BLaER1 (cell line): ENCODE results near the gene GRN.

Experiments
- H3K27ac ChIP-seq: shearing (Covaris generic); formaldehyde crosslinking; 2 replicates; pipeline ENCODE4 v1.8.1; 2022
- H3K27me3 ChIP-seq: shearing (Covaris generic); formaldehyde crosslinking; 2 replicates; pipeline ENCODE4 v1.8.1; 2022
- H3K36me3 ChIP-seq: shearing (Covaris generic); formaldehyde crosslinking; 2 replicates; pipeline ENCODE4 v1.8.1; 2022
- H3K4me1 ChIP-seq: shearing (Covaris generic); formaldehyde crosslinking; 2 replicates; pipeline ENCODE4 v1.8.1; 2022
- H3K4me2 ChIP-seq: shearing (Covaris generic); formaldehyde crosslinking; 2 replicates; pipeline ENCODE4 v1.8.1; 2022
- H3K4me3 ChIP-seq: shearing (Covaris generic); formaldehyde crosslinking; 2 replicates; pipeline ENCODE4 v1.8.1; 2022
- H3K9ac ChIP-seq: shearing (Covaris generic); formaldehyde crosslinking; 2 replicates; pipeline ENCODE4 v1.8.1; 2022
- H3K9me3 ChIP-seq: shearing (Covaris generic); formaldehyde crosslinking; 2 replicates; pipeline ENCODE4 v1.8.1; 2022
- H4K20me1 ChIP-seq: shearing (Covaris generic); formaldehyde crosslinking; 2 replicates; pipeline ENCODE4 v1.8.1; 2022
- Cebpa-rat ChIP-seq: shearing (Covaris generic); IDR thresholded peaks from 2 replicates; pipeline ENCODE4 v1.8.1; 2022

GRN gene

DNA sequence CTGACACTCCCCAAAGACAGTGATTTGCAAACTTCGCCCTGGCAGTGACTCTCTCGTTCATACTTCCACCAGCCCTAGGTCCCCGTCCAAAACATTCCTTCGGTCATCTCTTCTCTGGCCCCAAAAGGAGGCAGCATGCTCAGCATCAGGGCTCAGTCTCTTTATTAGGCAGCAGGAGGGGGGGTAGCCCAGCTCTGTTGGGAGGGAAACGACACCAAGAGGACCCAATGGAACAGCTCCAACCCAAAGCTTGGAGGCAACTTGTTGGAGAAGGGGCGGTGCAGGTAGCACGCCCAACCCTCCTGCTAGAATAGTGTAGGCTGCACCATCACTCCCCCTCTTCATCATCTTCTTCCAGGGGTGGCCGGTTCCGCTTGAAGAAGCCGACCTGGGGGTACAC lies 26.9 kb downstream of the GRN start:
- Histone ChIP-seq H3K27me3 (no peaks in the 10 kb centered on the region), H3K36me3 (no peaks in the 10 kb centered on the region), H4K20me1 (no peaks in the 10 kb centered on the region), H3K9ac (no peak overlapping the region), H3K4me1 (peaks cover 20% of the 10 kb centered on the region), H3K9me3 (no peaks in the 10 kb centered on the region), H3K4me2 (no peak overlapping the region), H3K4me3 (no peak overlapping the region), H3K27ac (no peak overlapping the region)
- TF ChIP-seq Cebpa-rat: no peak

DNA sequence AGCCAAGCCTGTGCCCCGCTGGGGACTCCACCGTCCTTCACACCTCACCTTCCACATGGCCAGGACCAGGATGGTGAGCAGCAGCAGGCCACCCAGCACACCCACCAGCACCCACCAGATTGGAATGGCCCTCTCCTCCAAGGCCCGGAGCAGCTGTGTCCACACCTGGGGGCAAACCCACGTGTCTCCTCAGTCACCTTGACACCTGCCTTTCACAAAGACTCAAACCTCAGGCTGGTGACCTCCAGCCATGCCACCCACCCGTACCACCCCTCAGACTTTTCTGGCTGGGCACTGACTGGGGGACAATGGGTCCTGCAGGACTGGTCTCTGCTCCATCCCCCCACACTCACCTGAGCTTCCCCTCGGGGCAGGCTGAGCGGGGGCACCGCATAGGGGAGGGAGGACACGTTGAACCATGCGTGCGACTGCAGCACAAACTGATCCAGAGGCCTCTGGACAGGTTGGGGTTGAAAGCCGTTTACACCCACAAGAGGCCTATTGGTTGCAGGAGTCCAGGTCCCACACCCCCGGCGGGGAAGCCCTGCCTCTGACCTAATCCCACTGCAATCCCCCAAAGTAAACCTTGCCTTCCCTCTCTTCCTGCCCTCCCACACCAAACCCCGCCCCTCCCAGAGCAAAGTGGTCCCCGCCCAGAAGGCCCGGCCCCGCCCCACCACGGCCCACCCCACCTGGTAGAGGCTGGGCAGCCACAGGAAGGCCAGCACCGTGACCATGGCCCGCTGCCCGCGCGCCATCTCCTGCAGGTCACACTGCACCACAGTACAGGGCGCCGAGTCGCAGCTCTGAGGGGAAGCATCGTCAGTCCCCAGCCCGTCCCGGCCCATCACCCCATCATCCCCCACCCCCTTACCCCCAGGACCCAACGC lies 29.4 kb downstream of the GRN start:
- H3K27me3 ChIP-seq: no peaks in the 10 kb centered on the region
- no peak overlapping the region for H3K9ac ChIP-seq
- TF ChIP-seq Cebpa-rat: no peak
- no peak overlapping the region for H3K4me3 ChIP-seq
- peaks cover 20% of the 10 kb centered on the region for H3K4me1 ChIP-seq
- peak overlapping the region; percentile 58 for H3K4me2 ChIP-seq
- H4K20me1 ChIP-seq: no peaks in the 10 kb centered on the region
- no peaks in the 10 kb centered on the region for H3K36me3 ChIP-seq
- no peaks in the 10 kb centered on the region for H3K9me3 ChIP-seq
- no peak overlapping the region for H3K27ac ChIP-seq

DNA sequence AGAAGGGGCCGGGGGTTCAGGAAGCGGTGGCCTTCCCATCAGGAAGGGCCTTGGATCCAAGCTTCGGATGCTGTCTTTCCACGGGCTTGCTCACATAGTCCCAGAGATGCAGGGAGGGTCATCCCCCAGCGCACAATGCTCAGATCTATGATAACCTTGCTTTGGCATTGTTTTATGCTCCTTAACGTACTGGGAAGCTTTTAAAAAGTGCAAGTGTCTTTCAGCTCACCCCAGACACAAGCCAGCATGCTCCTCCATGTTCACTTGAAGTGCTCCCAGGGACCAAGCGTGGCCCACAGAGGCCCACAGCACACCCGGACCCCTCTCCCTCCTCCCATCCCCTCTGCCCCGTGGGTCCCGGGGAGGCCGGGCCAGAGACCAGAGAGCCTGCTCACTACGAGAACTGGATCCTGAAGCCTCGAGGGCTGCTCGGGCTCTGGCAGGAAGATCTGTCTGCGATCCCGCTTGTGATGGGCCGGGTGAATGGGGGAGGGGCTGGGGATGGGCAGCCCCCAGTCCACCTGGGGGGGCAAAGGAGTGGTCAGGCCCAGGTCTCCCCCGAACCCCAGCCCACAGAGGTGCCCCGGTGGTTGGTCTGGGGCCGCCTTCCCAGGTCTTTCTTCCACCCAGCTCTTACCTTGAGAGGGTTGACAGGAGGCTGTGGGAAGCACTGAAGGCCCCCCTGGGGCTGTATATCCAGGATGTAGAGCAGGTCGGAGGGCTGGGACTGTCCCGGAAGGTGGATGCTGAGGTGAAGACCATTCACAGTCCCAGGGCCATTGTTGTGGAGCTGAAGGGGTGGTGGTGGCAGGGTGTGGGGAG lies 30.3 kb downstream of the GRN start:
- TF ChIP-seq Cebpa-rat: no peak
- Histone ChIP-seq H3K4me1 (peaks cover 20% of the 10 kb centered on the region), H4K20me1 (no peaks in the 10 kb centered on the region), H3K9me3 (no peaks in the 10 kb centered on the region), H3K27me3 (no peaks in the 10 kb centered on the region), H3K4me3 (no peak overlapping the region), H3K9ac (no peak overlapping the region), H3K36me3 (no peaks in the 10 kb centered on the region), H3K4me2 (no peak overlapping the region), H3K27ac (no peak overlapping the region)

GRCh38 chr17:44376124-44376523 lies 31.0 kb downstream of the GRN start:
- H3K4me2 ChIP-seq: no peak overlapping the region
- H4K20me1 ChIP-seq: no peaks in the 10 kb centered on the region
- H3K9ac ChIP-seq: no peak overlapping the region
- H3K4me1 ChIP-seq: peaks cover 20% of the 10 kb centered on the region
- no peaks in the 10 kb centered on the region for H3K36me3 ChIP-seq
- no peaks in the 10 kb centered on the region for H3K27me3 ChIP-seq
- no peak overlapping the region for H3K4me3 ChIP-seq
- no peak overlapping the region for H3K27ac ChIP-seq
- no peaks in the 10 kb centered on the region for H3K9me3 ChIP-seq
- no peak for TF ChIP-seq Cebpa-rat

GRCh38 chr17:44376779-44377178 lies 31.7 kb downstream of the GRN start:
- Histone ChIP-seq H3K27me3 (no peaks in the 10 kb centered on the region), H4K20me1 (no peaks in the 10 kb centered on the region), H3K9me3 (no peaks in the 10 kb centered on the region), H3K36me3 (no peaks in the 10 kb centered on the region), H3K4me2 (no peak overlapping the region), H3K4me3 (no peak overlapping the region), H3K27ac (no peak overlapping the region), H3K4me1 (peaks cover 20% of the 10 kb centered on the region), H3K9ac (no peak overlapping the region)
- no peak for TF ChIP-seq Cebpa-rat

GRCh38 chr17:44378171-44378705 lies 33.1 kb downstream of the GRN start:
- Histone ChIP-seq H3K4me3 (no peak overlapping the region), H4K20me1 (no peaks in the 10 kb centered on the region), H3K9ac (no peak overlapping the region), H3K9me3 (no peaks in the 10 kb centered on the region), H3K27me3 (no peaks in the 10 kb centered on the region), H3K27ac (no peak overlapping the region), H3K4me2 (no peak overlapping the region), H3K4me1 (peaks cover 20% of the 10 kb centered on the region), H3K36me3 (no peaks in the 10 kb centered on the region)
- TF ChIP-seq Cebpa-rat: no peak

- Histone ChIP-seq H4K20me1 (no peaks in the 10 kb centered on the region), H3K4me3 (no peak overlapping the region), H3K36me3 (no peaks in the 10 kb centered on the region), H3K4me2 (no peak overlapping the region), H3K4me1 (peaks cover 16% of the 10 kb centered on the region), H3K27ac (no peak overlapping the region), H3K27me3 (no peaks in the 10 kb centered on the region), H3K9me3 (no peaks in the 10 kb centered on the region), H3K9ac (no peak overlapping the region)
- no peak for TF ChIP-seq Cebpa-rat
Measured at GRCh38 chr17:44379887-44380286, 34.8 kb downstream of the GRN start.

GRCh38 chr17:44380767-44381166 lies 35.7 kb downstream of the GRN start:
- no peak overlapping the region for H3K4me3 ChIP-seq
- H3K9ac ChIP-seq: no peak overlapping the region
- no peaks in the 10 kb centered on the region for H3K36me3 ChIP-seq
- H3K4me1 ChIP-seq: peaks cover 13% of the 10 kb centered on the region
- no peaks in the 10 kb centered on the region for H3K27me3 ChIP-seq
- H4K20me1 ChIP-seq: no peaks in the 10 kb centered on the region
- no peak for TF ChIP-seq Cebpa-rat
- H3K9me3 ChIP-seq: no peaks in the 10 kb centered on the region
- H3K27ac ChIP-seq: no peak overlapping the region
- no peak overlapping the region for H3K4me2 ChIP-seq

GRCh38 chr17:44381810-44382305 lies 36.8 kb downstream of the GRN start:
- Histone ChIP-seq H3K4me2 (no peak overlapping the region), H3K27me3 (no peaks in the 10 kb centered on the region), H3K36me3 (no peaks in the 10 kb centered on the region), H3K4me1 (peaks cover 17% of the 10 kb centered on the region), H3K27ac (no peak overlapping the region), H4K20me1 (no peaks in the 10 kb centered on the region), H3K4me3 (no peak overlapping the region), H3K9me3 (no peaks in the 10 kb centered on the region), H3K9ac (no peak overlapping the region)
- no peak for TF ChIP-seq Cebpa-rat

DNA sequence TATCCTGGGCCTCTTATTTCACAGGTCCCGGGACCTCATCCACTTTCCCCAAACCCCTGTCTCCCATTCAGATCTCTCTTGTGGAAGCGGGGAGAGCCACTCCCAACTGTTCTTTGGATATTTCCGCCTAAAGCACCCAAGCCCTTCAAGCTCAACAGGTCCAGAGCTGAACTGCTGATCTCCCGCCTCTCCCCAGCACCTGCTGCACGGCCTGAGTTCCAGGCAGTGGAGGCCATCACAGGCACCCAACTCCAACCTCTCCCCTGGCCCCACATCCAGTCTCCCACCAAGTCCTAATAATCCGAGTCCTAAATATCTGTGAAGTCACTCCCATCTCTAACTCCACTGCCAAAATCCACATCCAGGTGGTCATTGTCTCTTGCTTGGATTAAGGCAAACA lies 37.8 kb downstream of the GRN start:
- H3K4me3 ChIP-seq: no peak overlapping the region
- no peak overlapping the region for H3K9ac ChIP-seq
- H3K9me3 ChIP-seq: no peaks in the 10 kb centered on the region
- no peaks in the 10 kb centered on the region for H4K20me1 ChIP-seq
- H3K36me3 ChIP-seq: no peaks in the 10 kb centered on the region
- H3K4me1 ChIP-seq: peaks cover 17% of the 10 kb centered on the region
- no peaks in the 10 kb centered on the region for H3K27me3 ChIP-seq
- no peak overlapping the region for H3K27ac ChIP-seq
- no peak overlapping the region for H3K4me2 ChIP-seq
- TF ChIP-seq Cebpa-rat: no peak
